Measurements from ENCODE around the gene LUC7L3. TPM values are rescaled to one million over a fixed set of nuclear protein-coding genes. Genes with fewer than 3 reads are reported as not detected.
"Not testable (repeated sequence)": the region's sequence is repeated elsewhere in the genome, so short reads cannot be mapped to it uniquely, and the experiment has no call there.

Gene LUC7L3
- total and polyA plus RNA-seq, 3 experiments from 2014 or later = 72.5 to 120 (median 113) TPM

DNA sequence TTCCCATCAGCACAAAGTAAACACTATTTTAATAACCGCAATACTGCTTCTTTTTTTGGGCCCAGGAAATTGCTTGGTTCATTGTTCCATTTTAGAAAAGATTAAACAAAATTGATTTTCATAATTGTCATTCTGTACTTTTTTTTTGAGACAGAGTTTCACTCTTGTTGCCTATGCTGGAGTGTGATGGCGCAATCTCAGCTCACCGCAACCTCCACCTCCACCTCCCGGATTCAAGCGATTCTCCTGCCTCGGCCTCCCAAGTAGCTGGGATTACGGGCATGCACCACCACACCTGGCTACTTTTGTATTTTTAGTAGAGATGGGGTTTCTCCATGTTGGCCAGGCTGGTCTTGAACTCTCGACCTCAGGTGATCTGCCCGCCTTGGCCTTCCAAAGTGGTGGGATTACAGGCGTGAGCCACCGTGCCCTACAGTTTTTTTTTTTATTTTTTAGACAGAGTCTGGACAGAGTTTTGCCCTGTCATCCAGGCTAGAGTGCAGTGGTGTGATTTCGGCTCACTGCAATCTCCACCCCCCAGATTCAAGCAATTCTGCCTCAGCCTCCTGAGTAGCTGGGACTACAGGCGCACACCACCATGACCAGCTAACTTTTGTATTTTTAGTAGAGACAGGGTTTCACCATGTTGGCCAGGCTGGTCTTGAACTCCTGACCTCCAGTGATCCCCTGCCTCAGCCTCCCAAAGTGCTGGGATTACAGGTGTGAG is 85.5 kb downstream of the LUC7L3 start:
- CTCF ChIA-PET; H3K27me3 ChIP-seq (ENCODE audit: insufficient read depth, low read length, poor library complexity, severe bottlenecking); H3K4me1 Mint-ChIP-seq; H3K36me3 Mint-ChIP-seq; H3K9me3 Mint-ChIP-seq; H3K4me1 ChIP-seq (ENCODE audit: insufficient read depth, low read length); H3K27ac ChIP-seq (ENCODE audit: low read depth, low read length); H3K36me3 ChIP-seq (ENCODE audit: insufficient read depth, low read length); H3K4me3 ChIP-seq (ENCODE audit: low read length); H3K27me3 Mint-ChIP-seq; H3K9me3 ChIP-seq (ENCODE audit: low read length); H3K4me3 Mint-ChIP-seq; POLR2A ChIA-PET: not testable (repeated sequence)
- DNase-seq = peak in 1 of 5 donors; percentile 5
- H3K27ac Mint-ChIP-seq = peak overlapping the region in 1 of 8 donors; percentile 57

- no peaks in the 10 kb centered on the region for H3K36me3 ChIP-seq (ENCODE audit: insufficient read depth, low read length)
- CTCF ChIA-PET = no interaction called here
- H3K27me3 ChIP-seq (ENCODE audit: insufficient read depth, low read length, poor library complexity, severe bottlenecking) = no peaks in the 10 kb centered on the region
- no peak overlapping the region for H3K4me3 Mint-ChIP-seq
- POLR2A ChIA-PET = no interaction called here
- no peaks in the 10 kb centered on the region for H3K27me3 Mint-ChIP-seq
- H3K4me1 ChIP-seq (ENCODE audit: insufficient read depth, low read length) = no peaks in the 10 kb centered on the region
- DNase-seq = peak in 1 of 5 donors; percentile 16
- H3K4me1 Mint-ChIP-seq = no peaks in the 10 kb centered on the region
- H3K9me3 ChIP-seq (ENCODE audit: low read length) = no peaks in the 10 kb centered on the region
- H3K27ac Mint-ChIP-seq = no peak overlapping the region
- H3K9me3 Mint-ChIP-seq = no peaks in the 10 kb centered on the region
- no peaks in the 10 kb centered on the region for H3K36me3 Mint-ChIP-seq
- H3K4me3 ChIP-seq (ENCODE audit: low read length) = no peak overlapping the region
- no peak overlapping the region for H3K27ac ChIP-seq (ENCODE audit: low read depth, low read length)
Observed at GRCh38 chr17:50805486-50805885, 86.1 kb downstream of the LUC7L3 start.

Other genes with a start within 250 kb of the LUC7L3 start
- 10 to 100 TPM; 45.7 to 46.8 TPM for gene RSAD1, start 240.7 kb upstream of the LUC7L3 start, total RNA-seq
- 66.4 TPM for gene RSAD1, start 240.7 kb upstream of the LUC7L3 start, polyA plus RNA-seq
- gene MYCBPAP, start 211.2 kb upstream of the LUC7L3 start, total RNA-seq = under 1 TPM; 0.83 to 0.86 TPM
- not detected for gene MYCBPAP, start 211.2 kb upstream of the LUC7L3 start, polyA plus RNA-seq
- gene EPN3, start 186.9 kb upstream of the LUC7L3 start, total RNA-seq = not detected
- gene EPN3, start 186.9 kb upstream of the LUC7L3 start, polyA plus RNA-seq = not detected
- gene SPATA20, start 172.4 kb upstream of the LUC7L3 start, total RNA-seq = 10 to 100 TPM; 34.7 to 42.9 TPM
- 11.0 TPM for gene SPATA20, start 172.4 kb upstream of the LUC7L3 start, polyA plus RNA-seq
- under 1 TPM in 1 of 2 experiments, not detected in 1; 0.07 TPM for gene CACNA1G, start 158.9 kb upstream of the LUC7L3 start, total RNA-seq
- gene CACNA1G, start 158.9 kb upstream of the LUC7L3 start, polyA plus RNA-seq = not detected
- gene ABCC3, start 84.7 kb upstream of the LUC7L3 start, total RNA-seq = under 1 TPM; 0.37 to 0.69 TPM
- not detected for gene ABCC3, start 84.7 kb upstream of the LUC7L3 start, polyA plus RNA-seq
- gene ANKRD40, start 11.7 kb upstream of the LUC7L3 start, total RNA-seq = 10 to 100 TPM; 48.2 to 48.5 TPM
- gene ANKRD40, start 11.7 kb upstream of the LUC7L3 start, polyA plus RNA-seq = 6.6 TPM
- not detected for gene ANKRD40CL, start 47.9 kb downstream of the LUC7L3 start, total RNA-seq
- gene ANKRD40CL, start 47.9 kb downstream of the LUC7L3 start, polyA plus RNA-seq = not detected
- gene WFIKKN2, start 116.0 kb downstream of the LUC7L3 start, total RNA-seq = not detected
- not detected for gene WFIKKN2, start 116.0 kb downstream of the LUC7L3 start, polyA plus RNA-seq
- gene TOB1, start 146.8 kb downstream of the LUC7L3 start, total RNA-seq = 10 to 100 TPM; 32.6 to 34.5 TPM
- gene TOB1, start 146.8 kb downstream of the LUC7L3 start, polyA plus RNA-seq = 53.4 TPM

Measured in CD8-positive, alpha-beta memory T cell (primary cell).